SK-N-SH (cell line): Measurements from ENCODE around the gene SGCA. TPM values are rescaled to one million over a fixed set of nuclear protein-coding genes. Genes with fewer than 3 reads are reported as not detected.
A peak's percentile ranks its signal among the peaks of the same experiment; 100 is the strongest.

Source experiments
- ELF1 ChIP-seq: IDR thresholded peaks from 2 replicates; pipeline ENCODE4 v1.4.0; 2012
- FOXJ3 ChIP-seq: sonication (generic); formaldehyde crosslinking; IDR thresholded peaks from 2 replicates; pipeline ENCODE4 v1.5.1; 2020; ENCODE audit warnings: mild to moderate bottlenecking, missing genetic modification reagents
- GATA2 ChIP-seq: sonication (generic); formaldehyde crosslinking; IDR thresholded peaks from 2 replicates; pipeline ENCODE4 v1.5.0; 2020; ENCODE audit warnings: mild to moderate bottlenecking, missing genetic modification reagents
- MXI1 ChIP-seq: IDR thresholded peaks from 2 replicates; pipeline ENCODE4 v1.6.1; 2012; ENCODE audit warnings: mild to moderate bottlenecking, low read depth, low read length, improper control_type of control experiment
- NFIC ChIP-seq: IDR thresholded peaks from 2 replicates; pipeline ENCODE4 v1.4.0; 2012; ENCODE audit warnings: borderline replicate concordance
- NRF1 ChIP-seq: IDR thresholded peaks from 2 replicates; pipeline ENCODE4 v1.6.1; 2012; ENCODE audit warnings: low read depth, mild to moderate bottlenecking, low read length
- PBX3 ChIP-seq: IDR thresholded peaks from 2 replicates; pipeline ENCODE4; 2012
- RCOR1 ChIP-seq: fragments of 150-350 bp; IDR thresholded peaks from 2 replicates; pipeline ENCODE4 v1.6.1; 2017; ENCODE audit warnings: antibody characterized with exemption, low read length
- TAF1 ChIP-seq: IDR thresholded peaks from 2 replicates; pipeline ENCODE4 v1.6.1; 2012; ENCODE audit warnings: low read depth, mild to moderate bottlenecking, low read length, moderate library complexity, borderline replicate concordance
- TCF12 ChIP-seq: IDR thresholded peaks from 2 replicates; pipeline ENCODE4 v1.4.0; 2012
- USF1 ChIP-seq: IDR thresholded peaks from 2 replicates; pipeline ENCODE4 v1.4.0; 2012; ENCODE audit warnings: low read depth, borderline replicate concordance
- polyA plus RNA-seq, 3 experiments: library from polyadenylated mRNA; depleted of rRNA; stranded (reverse); fragments of >200 nt; gene quantifications; 2 replicates each; pipeline ENCODE4 v1.2.3, GENCODE V29; 2012
- TF ChIP-seq, protein P1 (sequence below): IDR thresholded peaks from 2 replicates; pipeline ENCODE4 v1.6.1; 2012; ENCODE audit warnings: mild to moderate bottlenecking, low read depth, low read length, moderate library complexity
- TF ChIP-seq, protein P2 (sequence below): fragments of 150-350 bp; IDR thresholded peaks from 2 replicates; pipeline ENCODE4 v1.6.1; 2017; ENCODE audit warnings: antibody characterized with exemption, low read length, low read depth, borderline replicate concordance
- TF ChIP-seq, protein P3 (sequence below): IDR thresholded peaks from 2 replicates; pipeline ENCODE4 v1.4.0; 2012; ENCODE audit warnings: low read depth, borderline replicate concordance
- TF ChIP-seq, protein P4 (sequence below): fragments of 150-350 bp; IDR thresholded peaks from 2 replicates; pipeline ENCODE4 v1.6.1; 2016; ENCODE audit warnings: mild to moderate bottlenecking, low read depth, low read length

SGCA gene
- polyA plus RNA-seq, 1 of the 3 experiments (the other 2 are of a cell fraction), result not detected

GRCh38 chr17:50199803-50200456 is 34.1 kb downstream of the SGCA start (continued):
- TF ChIP-seq PBX3, result peak; percentile 91
- peak; percentile 69 for TF ChIP-seq TAF1
- no peak for TF ChIP-seq RCOR1
- TF ChIP-seq, protein P1, sequence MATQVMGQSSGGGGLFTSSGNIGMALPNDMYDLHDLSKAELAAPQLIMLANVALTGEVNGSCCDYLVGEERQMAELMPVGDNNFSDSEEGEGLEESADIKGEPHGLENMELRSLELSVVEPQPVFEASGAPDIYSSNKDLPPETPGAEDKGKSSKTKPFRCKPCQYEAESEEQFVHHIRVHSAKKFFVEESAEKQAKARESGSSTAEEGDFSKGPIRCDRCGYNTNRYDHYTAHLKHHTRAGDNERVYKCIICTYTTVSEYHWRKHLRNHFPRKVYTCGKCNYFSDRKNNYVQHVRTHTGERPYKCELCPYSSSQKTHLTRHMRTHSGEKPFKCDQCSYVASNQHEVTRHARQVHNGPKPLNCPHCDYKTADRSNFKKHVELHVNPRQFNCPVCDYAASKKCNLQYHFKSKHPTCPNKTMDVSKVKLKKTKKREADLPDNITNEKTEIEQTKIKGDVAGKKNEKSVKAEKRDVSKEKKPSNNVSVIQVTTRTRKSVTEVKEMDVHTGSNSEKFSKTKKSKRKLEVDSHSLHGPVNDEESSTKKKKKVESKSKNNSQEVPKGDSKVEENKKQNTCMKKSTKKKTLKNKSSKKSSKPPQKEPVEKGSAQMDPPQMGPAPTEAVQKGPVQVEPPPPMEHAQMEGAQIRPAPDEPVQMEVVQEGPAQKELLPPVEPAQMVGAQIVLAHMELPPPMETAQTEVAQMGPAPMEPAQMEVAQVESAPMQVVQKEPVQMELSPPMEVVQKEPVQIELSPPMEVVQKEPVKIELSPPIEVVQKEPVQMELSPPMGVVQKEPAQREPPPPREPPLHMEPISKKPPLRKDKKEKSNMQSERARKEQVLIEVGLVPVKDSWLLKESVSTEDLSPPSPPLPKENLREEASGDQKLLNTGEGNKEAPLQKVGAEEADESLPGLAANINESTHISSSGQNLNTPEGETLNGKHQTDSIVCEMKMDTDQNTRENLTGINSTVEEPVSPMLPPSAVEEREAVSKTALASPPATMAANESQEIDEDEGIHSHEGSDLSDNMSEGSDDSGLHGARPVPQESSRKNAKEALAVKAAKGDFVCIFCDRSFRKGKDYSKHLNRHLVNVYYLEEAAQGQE, result 0 out of 2 replicates have a peak, but pooled peaks have one; percentile 52
- peak; percentile 89 for TF ChIP-seq NFIC
- no peak for TF ChIP-seq FOXJ3 (CRISPR knock-in tag)
- TF ChIP-seq TCF12, result peak; percentile 94
- no peak; the same call in 1 of the 2 replicates for TF ChIP-seq MXI1
- TF ChIP-seq, protein P2, sequence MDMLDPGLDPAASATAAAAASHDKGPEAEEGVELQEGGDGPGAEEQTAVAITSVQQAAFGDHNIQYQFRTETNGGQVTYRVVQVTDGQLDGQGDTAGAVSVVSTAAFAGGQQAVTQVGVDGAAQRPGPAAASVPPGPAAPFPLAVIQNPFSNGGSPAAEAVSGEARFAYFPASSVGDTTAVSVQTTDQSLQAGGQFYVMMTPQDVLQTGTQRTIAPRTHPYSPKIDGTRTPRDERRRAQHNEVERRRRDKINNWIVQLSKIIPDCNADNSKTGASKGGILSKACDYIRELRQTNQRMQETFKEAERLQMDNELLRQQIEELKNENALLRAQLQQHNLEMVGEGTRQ, result no peak
- no peak for TF ChIP-seq ELF1
- TF ChIP-seq USF1, result 0 out of 2 replicates have a peak, but pooled peaks have one; percentile 23
- TF ChIP-seq, protein P3, sequence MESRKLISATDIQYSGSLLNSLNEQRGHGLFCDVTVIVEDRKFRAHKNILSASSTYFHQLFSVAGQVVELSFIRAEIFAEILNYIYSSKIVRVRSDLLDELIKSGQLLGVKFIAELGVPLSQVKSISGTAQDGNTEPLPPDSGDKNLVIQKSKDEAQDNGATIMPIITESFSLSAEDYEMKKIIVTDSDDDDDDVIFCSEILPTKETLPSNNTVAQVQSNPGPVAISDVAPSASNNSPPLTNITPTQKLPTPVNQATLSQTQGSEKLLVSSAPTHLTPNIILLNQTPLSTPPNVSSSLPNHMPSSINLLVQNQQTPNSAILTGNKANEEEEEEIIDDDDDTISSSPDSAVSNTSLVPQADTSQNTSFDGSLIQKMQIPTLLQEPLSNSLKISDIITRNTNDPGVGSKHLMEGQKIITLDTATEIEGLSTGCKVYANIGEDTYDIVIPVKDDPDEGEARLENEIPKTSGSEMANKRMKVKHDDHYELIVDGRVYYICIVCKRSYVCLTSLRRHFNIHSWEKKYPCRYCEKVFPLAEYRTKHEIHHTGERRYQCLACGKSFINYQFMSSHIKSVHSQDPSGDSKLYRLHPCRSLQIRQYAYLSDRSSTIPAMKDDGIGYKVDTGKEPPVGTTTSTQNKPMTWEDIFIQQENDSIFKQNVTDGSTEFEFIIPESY, result 0 out of 2 replicates have a peak, but pooled peaks have one; percentile 40
- TF ChIP-seq, protein P4, sequence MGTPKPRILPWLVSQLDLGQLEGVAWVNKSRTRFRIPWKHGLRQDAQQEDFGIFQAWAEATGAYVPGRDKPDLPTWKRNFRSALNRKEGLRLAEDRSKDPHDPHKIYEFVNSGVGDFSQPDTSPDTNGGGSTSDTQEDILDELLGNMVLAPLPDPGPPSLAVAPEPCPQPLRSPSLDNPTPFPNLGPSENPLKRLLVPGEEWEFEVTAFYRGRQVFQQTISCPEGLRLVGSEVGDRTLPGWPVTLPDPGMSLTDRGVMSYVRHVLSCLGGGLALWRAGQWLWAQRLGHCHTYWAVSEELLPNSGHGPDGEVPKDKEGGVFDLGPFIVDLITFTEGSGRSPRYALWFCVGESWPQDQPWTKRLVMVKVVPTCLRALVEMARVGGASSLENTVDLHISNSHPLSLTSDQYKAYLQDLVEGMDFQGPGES, result no peak
- no peak for TF ChIP-seq GATA2 (CRISPR knock-in tag)
- TF ChIP-seq NRF1, result no peak
